ENCODE results near the gene THSD4.

THSD4 gene

DNA sequence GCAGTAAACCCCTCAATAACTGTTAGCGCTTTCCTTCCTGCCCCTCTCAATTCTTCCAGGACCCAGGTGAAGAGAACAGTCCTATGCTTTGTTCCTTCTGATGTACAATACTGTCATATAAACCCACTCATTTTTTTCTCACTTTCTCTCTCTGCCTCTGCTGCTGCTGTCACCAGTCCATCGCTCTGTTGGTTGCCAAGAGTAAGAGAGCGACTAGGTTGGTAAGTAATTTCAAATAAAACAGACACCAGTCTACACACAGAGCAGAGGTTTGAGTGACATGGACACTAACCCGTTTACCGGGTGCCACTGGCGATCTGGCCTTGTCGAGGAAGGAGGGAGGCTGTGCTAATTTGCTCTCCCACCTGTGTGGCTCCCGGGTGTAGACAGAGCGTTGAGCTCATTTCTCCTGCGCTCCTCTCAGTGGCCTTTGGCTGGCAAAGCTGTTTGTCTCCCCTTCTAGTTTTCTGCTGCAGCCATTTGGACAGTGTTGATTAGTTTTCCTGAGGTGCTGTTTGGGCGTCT, 215.4 kb downstream of the THSD4 start:
- DNase-seq (ENCODE audit: low read depth) = no peak

DNA sequence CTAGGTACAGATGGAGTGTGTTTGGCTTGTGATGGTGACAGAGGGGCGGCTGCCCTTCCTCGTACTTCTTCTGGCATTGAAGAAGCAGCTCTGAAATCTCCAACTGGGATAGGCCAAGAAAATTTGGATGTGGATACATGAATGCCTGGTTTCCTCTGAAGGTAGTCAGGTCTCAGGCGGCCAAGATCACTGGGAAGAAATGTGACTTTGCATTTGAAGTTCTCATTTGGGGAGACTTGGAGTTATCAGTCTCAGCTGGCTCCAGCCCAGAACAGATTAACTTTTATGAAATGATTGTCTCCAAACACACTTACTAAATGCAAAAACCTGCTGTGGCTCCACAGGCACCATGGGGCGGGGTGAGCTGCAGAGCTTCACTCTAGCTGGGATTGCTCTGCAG, 215.9 kb downstream of the THSD4 start:
- DNase-seq (ENCODE audit: low read depth) = no peak

- no peak for DNase-seq (ENCODE audit: low read depth)
These were observed 217.2 kb downstream of the THSD4 start for GRCh38 chr15:71332431-71333004.

- no peak for DNase-seq (ENCODE audit: low read depth)
These were observed 217.9 kb downstream of the THSD4 start for GRCh38 chr15:71333136-71333700.

- DNase-seq (ENCODE audit: low read depth) = no peak
These were observed 218.6 kb downstream of the THSD4 start for GRCh38 chr15:71333839-71334238.

- no peak for DNase-seq (ENCODE audit: low read depth)
These were observed 219.2 kb downstream of the THSD4 start for GRCh38 chr15:71334434-71334833.

GRCh38 chr15:71334873-71335272, 219.6 kb downstream of the THSD4 start:
- no peak for DNase-seq (ENCODE audit: low read depth)

DNA sequence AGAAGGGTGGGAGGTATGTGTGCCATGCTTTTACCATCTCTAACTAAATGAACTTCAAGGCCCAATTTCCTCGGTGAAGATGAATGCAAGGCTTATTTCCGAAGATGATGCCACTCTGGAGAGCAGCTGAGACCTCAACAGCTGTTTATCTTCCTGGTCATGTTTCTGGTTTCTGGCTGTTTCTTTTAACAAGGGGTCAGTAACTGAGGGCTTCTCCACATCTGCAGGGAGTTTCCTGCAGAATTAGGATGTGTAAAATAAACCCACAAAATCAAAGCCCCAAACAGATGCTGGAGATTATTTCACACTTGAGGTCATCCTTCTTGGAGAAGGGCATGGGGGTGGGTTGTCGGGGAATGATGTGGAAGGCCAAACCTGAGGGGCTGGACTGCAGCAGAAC, 220.3 kb downstream of the THSD4 start:
- DNase-seq (ENCODE audit: low read depth) = no peak

GRCh38 chr15:71336671-71337070, 221.4 kb downstream of the THSD4 start:
- no peak for DNase-seq (ENCODE audit: low read depth)

DNA sequence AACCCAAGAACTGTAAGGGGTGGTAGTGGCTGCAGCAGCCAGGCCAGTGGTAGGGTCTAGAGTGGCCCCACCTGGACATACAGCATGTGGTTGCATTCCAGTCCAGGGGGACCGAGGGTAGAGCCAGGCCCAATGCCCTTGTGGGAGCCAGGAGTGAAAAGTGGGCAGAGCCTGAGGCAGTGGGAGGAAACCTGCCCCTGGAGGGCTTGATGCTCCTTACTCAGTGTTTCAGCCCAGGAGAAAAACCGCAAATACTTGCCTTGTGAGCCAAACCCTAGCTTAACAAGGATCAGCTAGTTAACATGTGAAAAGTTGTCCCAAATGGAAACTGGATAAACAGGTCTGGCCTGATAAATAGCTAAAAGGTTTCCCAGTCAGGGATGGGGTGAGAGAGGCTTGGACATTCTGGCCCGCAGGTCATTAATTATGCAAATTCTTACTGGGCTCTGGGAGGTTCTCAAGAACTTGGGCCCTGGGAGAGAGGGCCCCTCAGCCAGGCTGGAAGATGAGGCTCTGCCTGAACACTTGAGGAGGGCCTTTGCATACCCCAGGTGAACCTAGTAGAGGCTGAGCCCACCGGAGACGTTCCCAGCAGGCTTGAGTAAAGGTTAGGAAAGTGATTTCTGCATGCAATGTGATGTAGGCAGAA, 222.1 kb downstream of the THSD4 start:
- no peak for DNase-seq (ENCODE audit: low read depth)

- DNase-seq (ENCODE audit: low read depth) = no peak
These were observed 223.0 kb downstream of the THSD4 start for GRCh38 chr15:71338265-71338664.

DNA sequence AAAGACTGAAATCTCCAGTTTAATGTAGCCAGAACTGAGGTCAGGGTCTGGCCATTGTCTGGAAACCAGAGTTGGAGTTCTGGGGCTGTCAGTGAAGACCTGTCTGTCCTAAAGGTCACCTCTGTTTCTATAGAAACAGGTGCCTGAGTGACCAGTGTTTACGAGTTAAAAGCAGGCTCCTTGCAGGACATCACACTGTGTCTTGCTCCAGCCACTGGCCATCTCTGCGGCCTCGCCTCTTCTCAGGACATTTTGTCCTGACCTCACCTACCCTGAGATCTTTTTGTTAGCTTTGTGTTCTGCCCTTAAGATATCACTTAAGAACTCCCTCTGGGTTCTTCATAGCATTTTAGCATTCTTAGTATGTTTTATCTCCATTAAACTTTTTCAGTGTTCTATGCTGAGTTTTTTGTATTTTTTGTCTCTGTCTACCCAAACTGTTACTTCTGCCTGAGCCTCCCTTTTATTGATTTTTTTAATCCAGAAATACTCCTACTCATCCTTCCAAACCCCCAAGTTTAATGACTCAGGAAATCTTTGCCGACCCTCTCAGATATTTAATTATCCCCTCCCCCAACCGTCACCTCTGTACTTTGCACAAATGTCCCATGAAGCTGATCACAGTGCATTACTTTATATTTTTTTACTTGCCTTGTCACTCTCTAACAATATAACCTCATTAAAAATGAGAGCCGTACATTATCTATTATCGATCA, 223.7 kb downstream of the THSD4 start:
- no peak for DNase-seq (ENCODE audit: low read depth)

GRCh38 chr15:71341811-71342550, 226.7 kb downstream of the THSD4 start:
- no peak for DNase-seq (ENCODE audit: low read depth)

GRCh38 chr15:71342658-71343057, 227.4 kb downstream of the THSD4 start:
- no peak for DNase-seq (ENCODE audit: low read depth)

- DNase-seq (ENCODE audit: low read depth) = no peak
These were observed 229.0 kb downstream of the THSD4 start for GRCh38 chr15:71344316-71344715.

DNA sequence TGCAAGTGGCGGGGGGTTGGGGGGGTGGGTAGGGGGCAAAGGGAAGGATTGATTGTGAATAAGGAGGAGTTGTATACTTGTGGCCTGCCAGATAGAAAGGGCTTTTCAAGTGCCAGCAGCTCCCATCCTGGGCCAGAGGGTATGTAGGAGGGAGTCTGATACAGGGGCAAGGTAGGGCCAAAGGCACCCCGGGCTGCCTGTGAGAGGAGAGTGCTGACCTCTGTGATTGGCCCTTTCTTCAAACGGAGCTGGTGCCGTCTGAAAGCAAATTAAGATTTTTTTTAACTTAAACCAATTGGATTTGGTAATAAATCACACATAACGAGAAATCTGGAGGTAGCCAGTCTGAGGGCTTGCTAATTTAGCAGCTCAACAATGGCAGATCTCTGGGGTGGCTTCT, 229.9 kb downstream of the THSD4 start:
- no peak for DNase-seq (ENCODE audit: low read depth)

- DNase-seq (ENCODE audit: low read depth) = no peak
These were observed 231.2 kb downstream of the THSD4 start for GRCh38 chr15:71346464-71346863.

GRCh38 chr15:71348597-71348996, 233.3 kb downstream of the THSD4 start:
- DNase-seq (ENCODE audit: low read depth) = no peak

DNA sequence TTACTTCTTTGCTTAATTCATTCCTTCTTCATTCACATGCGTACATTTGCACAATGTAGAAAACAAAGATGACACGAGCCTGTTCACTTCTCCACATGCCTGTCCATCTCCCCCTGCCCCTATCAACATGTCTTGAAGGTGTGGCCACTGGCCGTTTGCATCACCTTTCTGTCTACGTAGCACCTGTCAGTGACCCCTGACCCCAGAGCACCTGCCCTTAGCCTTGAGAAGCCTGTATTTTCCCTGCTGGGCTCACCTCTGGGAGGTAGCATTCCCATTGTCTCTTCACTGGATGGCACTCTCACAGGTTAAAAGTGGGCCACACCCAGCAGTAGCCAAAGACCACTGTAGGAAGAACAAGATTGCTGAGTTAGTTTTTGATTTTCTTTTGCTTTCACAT, 234.1 kb downstream of the THSD4 start:
- DNase-seq (ENCODE audit: low read depth) = no peak

DNA sequence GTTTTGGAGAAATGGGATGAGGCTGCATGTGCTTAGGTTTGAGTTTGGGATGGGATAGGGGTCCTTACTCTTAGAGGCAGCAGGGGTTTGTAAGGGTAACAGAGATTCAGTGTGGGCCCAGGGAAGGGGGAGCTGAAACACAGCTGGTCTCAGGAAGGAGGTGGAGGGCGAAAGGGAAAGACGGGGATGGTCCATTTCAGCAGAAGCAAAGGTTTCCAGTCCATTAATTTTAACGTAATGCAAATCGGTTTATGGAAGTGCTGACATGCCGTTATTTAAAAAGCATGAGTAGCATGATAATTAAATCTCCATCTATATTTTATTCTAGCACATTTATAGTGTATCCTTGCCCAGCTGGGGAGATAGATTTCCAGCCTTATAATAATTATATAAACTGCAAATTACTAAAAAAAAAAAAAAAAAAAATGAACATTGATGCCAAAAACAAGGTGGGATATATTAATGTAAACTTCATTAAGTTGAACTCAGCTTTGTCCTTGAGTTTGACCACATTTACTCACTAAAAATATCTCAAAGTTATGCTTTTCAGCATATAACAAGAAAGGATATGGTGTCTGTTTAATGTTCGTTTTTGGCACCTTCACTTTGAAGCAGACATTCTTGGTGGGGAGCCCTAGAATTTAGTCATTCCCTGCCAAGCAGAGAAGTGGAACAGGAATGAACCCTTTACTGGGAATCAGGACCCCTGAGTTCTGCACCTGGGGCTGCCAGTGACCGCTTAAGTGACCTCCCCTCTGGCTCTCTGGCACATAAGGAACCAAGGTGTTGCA, 234.7 kb downstream of the THSD4 start:
- DNase-seq (ENCODE audit: low read depth) = no peak

DNA sequence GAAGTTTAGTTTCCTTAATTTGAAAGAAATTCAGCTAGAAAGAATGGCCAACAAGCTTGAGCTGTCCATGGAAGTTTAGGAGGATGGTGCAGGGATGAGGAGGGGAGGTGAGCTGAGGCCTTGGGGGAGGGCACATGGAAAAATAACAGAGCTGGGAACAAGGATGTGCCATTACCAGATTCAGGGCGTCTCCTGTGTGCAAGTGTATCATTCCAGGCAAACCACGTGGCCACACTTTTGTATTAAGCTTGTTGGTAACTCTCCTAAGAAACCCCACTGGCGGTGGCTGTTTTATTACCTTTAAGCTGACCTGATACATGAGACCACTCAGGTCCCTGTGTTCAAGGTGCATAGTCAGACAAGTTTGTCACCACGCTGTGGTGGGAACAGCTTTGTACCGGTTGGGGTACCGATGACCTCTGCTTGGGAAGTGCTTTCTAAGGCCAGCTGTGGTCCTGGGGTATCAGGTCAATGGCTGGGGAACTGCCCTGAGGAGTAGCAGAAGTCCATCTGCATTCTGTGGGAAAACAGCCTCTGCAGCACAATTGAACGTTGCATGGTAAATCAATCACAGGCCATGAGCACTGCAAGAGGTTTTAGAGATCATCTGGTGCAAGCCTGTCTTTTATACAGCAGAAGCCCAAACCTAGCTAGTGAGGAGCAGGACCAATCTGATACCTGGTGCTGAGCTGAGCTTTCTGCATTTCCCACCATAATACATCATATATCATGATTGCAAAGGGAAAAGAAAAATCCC, 235.5 kb downstream of the THSD4 start:
- DNase-seq (ENCODE audit: low read depth) = no peak
